GM18909 (cell line): ENCODE results near the gene QKI.

Source experiments
- ATAC-seq: cut with Tn5 transposase; IDR thresholded peaks from one replicate; pipeline ENCODE4 v1.9.1; 2021; ENCODE audit warnings: mild to moderate bottlenecking; ENCODE audit not compliant: unreplicated experiment, poor library complexity

The QKI gene

GRCh38 chr6:163600331-163600730 lies 185.8 kb downstream of the QKI start:
- no peak for ATAC-seq

- no peak for ATAC-seq
Observed at GRCh38 chr6:163600781-163601180, 186.3 kb downstream of the QKI start.

GRCh38 chr6:163602851-163603250 lies 188.3 kb downstream of the QKI start:
- ATAC-seq: no peak

- ATAC-seq: no peak
Observed at GRCh38 chr6:163603395-163603794, 188.9 kb downstream of the QKI start.

GRCh38 chr6:163605385-163606097 lies 191.0 kb downstream of the QKI start:
- no peak for ATAC-seq

- no peak for ATAC-seq
Observed at GRCh38 chr6:163607792-163608191, 193.3 kb downstream of the QKI start.

- no peak for ATAC-seq
Observed at GRCh38 chr6:163608204-163608644, 193.7 kb downstream of the QKI start.

- no peak for ATAC-seq
Observed at GRCh38 chr6:163612200-163612599, 197.7 kb downstream of the QKI start.

GRCh38 chr6:163613025-163613424 lies 198.5 kb downstream of the QKI start:
- no peak for ATAC-seq

- no peak for ATAC-seq
Observed at GRCh38 chr6:163613668-163614067, 199.2 kb downstream of the QKI start.

GRCh38 chr6:163616452-163616851 lies 201.9 kb downstream of the QKI start:
- no peak for ATAC-seq

- no peak for ATAC-seq
Observed at GRCh38 chr6:163617549-163617948, 203.0 kb downstream of the QKI start.

- ATAC-seq: no peak
Observed at GRCh38 chr6:163620101-163620500, 205.6 kb downstream of the QKI start.

GRCh38 chr6:163620670-163621330 lies 206.3 kb downstream of the QKI start:
- peak; percentile 51 for ATAC-seq

- ATAC-seq: no peak
Observed at GRCh38 chr6:163625265-163625664, 210.7 kb downstream of the QKI start.

- no peak for ATAC-seq
Observed at GRCh38 chr6:163626073-163626867, 211.8 kb downstream of the QKI start.

GRCh38 chr6:163627274-163628062 lies 212.9 kb downstream of the QKI start:
- no peak for ATAC-seq
